Esophagus squamous epithelium (tissue), 4 donors: ENCODE results near the gene DNMT3L.
"Not testable (repeated sequence)": the region's sequence is repeated elsewhere in the genome, so short reads cannot be mapped to it uniquely, and the experiment has no call there.

Experiments used
- CTCF ChIP-seq, 6 experiments: fragments of 450-650 bp in 4 of 6; fragments of 200-600 bp in 2 of 6; sonication (generic) in 2 of 6; IDR thresholded peaks; one replicate each; pipeline ENCODE4 v1.5.1; 2016 to 2019; ENCODE audit warnings: antibody characterized with exemption in 6 of 6, mild to moderate bottlenecking in 4 of 6, moderate library complexity in 4 of 6
- POLR2A ChIP-seq, 4 donors: fragments of 450-650 bp; IDR thresholded peaks; one replicate each; pipeline ENCODE4 v1.6.1; 2017; ENCODE audit warnings: antibody characterized with exemption in 4 of 4, mild to moderate bottlenecking in 4 of 4, moderate library complexity in 3 of 4

- not testable (repeated sequence) for TF ChIP-seq CTCF, POLR2A (IDR thresholded peaks at IDR 0.05)
Measured at GRCh38 chr21:44247904-44248303, 13.8 kb downstream of the DNMT3L start.
